ENCODE results near the gene GPR39. TPM values are rescaled to one million over a fixed set of nuclear protein-coding genes. Genes with fewer than 3 reads are reported as not detected.

The GPR39 gene
- total RNA-seq, 2 experiments from 2014 or later: 0.13 TPM; not detected in 1

- Histone ChIP-seq H2AFZ (ENCODE audit: low read length) (no peak overlapping the region), H3K79me2 (ENCODE audit: insufficient read depth, low read depth, low read length) (no peaks in the 10 kb centered on the region), H3K4me1 (ENCODE audit: insufficient read depth, low read length, poor library complexity, severe bottlenecking) (no peaks in the 10 kb centered on the region), H4K20me1 (ENCODE audit: insufficient read depth, low read length) (no peaks in the 10 kb centered on the region), H3K4me2 (ENCODE audit: low read length) (no peak overlapping the region), H3K9me2 (ENCODE audit: insufficient read depth, low read length) (no peaks in the 10 kb centered on the region), H3K36me3 (ENCODE audit: insufficient read depth, low read length) (no peaks in the 10 kb centered on the region), H3K27ac (ENCODE audit: low read depth, low read length, poor library complexity, severe bottlenecking) (no peak overlapping the region), H3K9me3 (ENCODE audit: low read length) (no peaks in the 10 kb centered on the region), H3K4me3 (ENCODE audit: low read depth, low read length, poor library complexity, severe bottlenecking) (no peak overlapping the region)
- TF ChIP-seq CTCF (conservative IDR thresholded peaks at IDR 0.05; ENCODE audit: low read length): no peak
- no peak for TF ChIP-seq EZH2phosphoT487 (IDR thresholded peaks at IDR 0.05; ENCODE audit: borderline replicate concordance, low read depth, low read length)
- DNase-seq (ENCODE audit: low spot score): no peak
- ChIA-PET POLR2A (no interaction called here), CTCF (ENCODE audit: unreplicated experiment) (no interaction called here)
- no TSS peak for BruUV-seq (replicated peaks)
- intact Hi-C loops (cut with micrococcal nuclease; ENCODE audit: unreplicated experiment): no loop called here
These were observed 61.4 kb downstream of the GPR39 start for GRCh38 chr2:132477962-132478361.

- intact Hi-C loops (cut with micrococcal nuclease; ENCODE audit: unreplicated experiment): no loop called here
- Histone ChIP-seq H3K36me3 (ENCODE audit: insufficient read depth, low read length) (no peaks in the 10 kb centered on the region), H3K4me3 (ENCODE audit: low read depth, low read length, poor library complexity, severe bottlenecking) (no peak overlapping the region), H3K4me1 (ENCODE audit: insufficient read depth, low read length, poor library complexity, severe bottlenecking) (no peaks in the 10 kb centered on the region), H4K20me1 (ENCODE audit: insufficient read depth, low read length) (no peaks in the 10 kb centered on the region), H3K27ac (ENCODE audit: low read depth, low read length, poor library complexity, severe bottlenecking) (no peak overlapping the region), H3K4me2 (ENCODE audit: low read length) (no peak overlapping the region), H3K9me2 (ENCODE audit: insufficient read depth, low read length) (no peaks in the 10 kb centered on the region), H3K79me2 (ENCODE audit: insufficient read depth, low read depth, low read length) (no peaks in the 10 kb centered on the region), H3K9me3 (ENCODE audit: low read length) (no peaks in the 10 kb centered on the region), H2AFZ (ENCODE audit: low read length) (no peak overlapping the region)
- POLR2A ChIA-PET: interaction anchor here (0.9 kb wide), 1 partner anchor 339 kb away, joined by 3 read pairs; no protein-coding TSS in a partner anchor
- no peak for DNase-seq (ENCODE audit: low spot score)
- no TSS peak for BruUV-seq (replicated peaks)
- CTCF ChIA-PET (ENCODE audit: unreplicated experiment): no interaction called here
- no peak for TF ChIP-seq CTCF (conservative IDR thresholded peaks at IDR 0.05; ENCODE audit: low read length)
- TF ChIP-seq EZH2phosphoT487 (IDR thresholded peaks at IDR 0.05; ENCODE audit: borderline replicate concordance, low read depth, low read length): no peak
These were observed 62.0 kb downstream of the GPR39 start for GRCh38 chr2:132478461-132479105.

GRCh38 chr2:132479155-132479554 is 62.5 kb downstream of the GPR39 start:
- intact Hi-C loops (cut with micrococcal nuclease; ENCODE audit: unreplicated experiment): no loop called here
- H3K79me2 ChIP-seq (ENCODE audit: insufficient read depth, low read depth, low read length): no peaks in the 10 kb centered on the region

More at GRCh38 chr2:132479155-132479554, 62.5 kb downstream of the GPR39 start:
- BruUV-seq (replicated peaks): no TSS peak
- POLR2A ChIA-PET: interaction anchor here (0.9 kb wide), 1 partner anchor 338 kb away, joined by 3 read pairs; no protein-coding TSS in a partner anchor
- Histone ChIP-seq H2AFZ (ENCODE audit: low read length) (no peak overlapping the region), H4K20me1 (ENCODE audit: insufficient read depth, low read length) (no peaks in the 10 kb centered on the region), H3K27ac (ENCODE audit: low read depth, low read length, poor library complexity, severe bottlenecking) (no peak overlapping the region), H3K4me1 (ENCODE audit: insufficient read depth, low read length, poor library complexity, severe bottlenecking) (no peaks in the 10 kb centered on the region), H3K9me2 (ENCODE audit: insufficient read depth, low read length) (no peaks in the 10 kb centered on the region), H3K4me2 (ENCODE audit: low read length) (no peak overlapping the region), H3K4me3 (ENCODE audit: low read depth, low read length, poor library complexity, severe bottlenecking) (no peak overlapping the region), H3K36me3 (ENCODE audit: insufficient read depth, low read length) (no peaks in the 10 kb centered on the region), H3K9me3 (ENCODE audit: low read length) (no peaks in the 10 kb centered on the region)
- TF ChIP-seq CTCF (conservative IDR thresholded peaks at IDR 0.05; ENCODE audit: low read length): no peak
- no peak for TF ChIP-seq EZH2phosphoT487 (IDR thresholded peaks at IDR 0.05; ENCODE audit: borderline replicate concordance, low read depth, low read length)
- CTCF ChIA-PET (ENCODE audit: unreplicated experiment): no interaction called here
- DNase-seq (ENCODE audit: low spot score): no peak
